Cortex of kidney (tissue), 1 donor: ENCODE results near the gene COQ5.

Experiments
- DNase-seq: peaks from one replicate; lab custom pipeline; 2025; lab: John Stamatoyannopoulos, UW

COQ5 gene

DNA sequence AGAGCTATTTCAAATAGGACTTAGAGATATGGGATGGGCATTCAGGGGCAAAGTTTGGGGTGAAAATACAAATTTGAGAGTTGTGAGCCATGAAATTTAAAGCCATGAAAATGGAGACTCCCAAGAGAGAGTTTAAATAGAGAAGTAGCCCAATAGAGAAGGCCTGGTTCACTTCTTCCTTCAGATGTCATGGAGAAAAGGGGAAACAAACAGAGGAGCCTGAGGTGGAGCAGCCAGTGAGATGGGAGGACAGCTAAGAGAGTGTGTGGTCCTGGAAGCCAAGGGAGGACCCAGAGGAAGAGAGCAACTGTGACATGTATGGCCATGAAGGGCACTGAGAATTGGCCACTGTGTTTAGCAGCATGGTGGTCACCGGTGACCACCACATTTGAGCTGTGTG is 45.3 kb downstream of the COQ5 start:
- DNase-seq: no peak

DNA sequence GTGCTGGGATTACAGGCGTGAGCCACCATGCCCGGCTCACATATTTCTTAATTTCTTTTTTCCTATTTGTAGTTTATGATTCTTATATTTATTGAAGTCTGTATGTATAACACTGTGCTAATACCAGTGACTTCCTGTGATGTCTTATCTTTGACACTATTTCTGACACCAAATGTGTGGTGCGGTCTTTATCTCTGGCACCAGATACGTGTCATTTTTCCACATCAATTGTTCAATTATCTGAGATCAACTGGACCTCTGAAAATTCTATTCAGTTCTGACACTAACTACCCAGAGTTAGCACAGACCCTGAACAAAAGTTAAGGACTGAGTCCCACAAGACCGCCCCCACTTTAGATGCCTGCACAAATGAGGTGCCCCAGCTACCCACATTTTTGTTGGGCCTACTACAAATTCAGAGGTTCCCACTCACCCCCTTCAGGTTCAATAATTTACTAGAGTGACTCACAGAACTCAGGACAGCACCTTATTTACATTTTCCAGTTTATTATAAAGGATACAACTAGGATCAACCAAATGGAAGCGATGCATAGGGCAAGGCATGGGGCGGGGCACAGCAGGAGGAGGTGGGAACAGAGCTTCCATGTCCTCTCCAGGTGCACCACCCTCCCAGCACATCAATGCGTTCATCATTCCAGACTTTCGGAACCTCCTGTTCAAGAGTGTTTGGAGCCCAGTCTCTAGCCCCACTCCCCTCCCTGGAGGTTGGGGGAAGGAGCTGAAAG is 47.8 kb downstream of the COQ5 start:
- DNase-seq: no peak

DNA sequence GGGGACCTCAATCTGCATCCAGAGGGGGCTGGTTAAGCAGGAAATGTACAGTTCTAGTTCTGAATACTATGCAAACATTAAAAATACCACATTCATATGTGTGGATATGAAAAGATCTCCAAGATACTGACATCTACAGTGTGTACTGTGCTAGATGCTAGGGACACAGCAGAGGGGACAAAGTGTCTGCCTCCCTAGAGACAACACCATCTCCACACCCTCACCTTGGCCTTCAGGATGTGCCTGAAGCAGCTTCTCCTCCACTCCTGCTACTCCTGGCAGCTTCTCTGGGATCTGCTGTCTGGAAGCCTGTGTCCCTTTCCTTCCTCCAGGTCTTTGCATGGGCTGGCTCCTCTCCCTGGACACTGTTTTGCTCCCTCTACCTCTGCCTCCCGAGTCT is 48.7 kb downstream of the COQ5 start:
- DNase-seq: no peak

DNA sequence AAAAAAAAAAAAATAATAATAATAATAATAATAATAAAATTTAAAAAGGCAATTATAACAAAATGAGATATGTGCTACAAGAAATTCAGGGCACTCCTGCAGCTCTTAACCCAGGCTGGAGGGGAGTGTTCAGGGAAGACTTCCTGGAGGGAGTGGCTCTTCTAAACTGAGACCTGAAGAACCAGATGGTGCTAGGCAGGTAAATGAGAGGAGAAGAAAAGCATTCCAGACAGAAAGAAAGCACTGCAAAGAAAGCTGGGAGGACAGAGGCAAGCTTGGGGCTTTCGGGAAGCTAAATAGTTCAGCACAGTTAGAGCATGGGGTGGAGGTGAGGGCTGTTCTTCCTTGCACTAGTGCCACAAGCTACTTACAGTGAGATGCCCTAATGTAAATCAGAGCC is 49.5 kb downstream of the COQ5 start:
- no peak for DNase-seq

GRCh38 chr12:120475643-120476042 is 53.3 kb downstream of the COQ5 start:
- DNase-seq: no peak

- DNase-seq: no peak
Measured at GRCh38 chr12:120474616-120474960, 54.4 kb downstream of the COQ5 start.

DNA sequence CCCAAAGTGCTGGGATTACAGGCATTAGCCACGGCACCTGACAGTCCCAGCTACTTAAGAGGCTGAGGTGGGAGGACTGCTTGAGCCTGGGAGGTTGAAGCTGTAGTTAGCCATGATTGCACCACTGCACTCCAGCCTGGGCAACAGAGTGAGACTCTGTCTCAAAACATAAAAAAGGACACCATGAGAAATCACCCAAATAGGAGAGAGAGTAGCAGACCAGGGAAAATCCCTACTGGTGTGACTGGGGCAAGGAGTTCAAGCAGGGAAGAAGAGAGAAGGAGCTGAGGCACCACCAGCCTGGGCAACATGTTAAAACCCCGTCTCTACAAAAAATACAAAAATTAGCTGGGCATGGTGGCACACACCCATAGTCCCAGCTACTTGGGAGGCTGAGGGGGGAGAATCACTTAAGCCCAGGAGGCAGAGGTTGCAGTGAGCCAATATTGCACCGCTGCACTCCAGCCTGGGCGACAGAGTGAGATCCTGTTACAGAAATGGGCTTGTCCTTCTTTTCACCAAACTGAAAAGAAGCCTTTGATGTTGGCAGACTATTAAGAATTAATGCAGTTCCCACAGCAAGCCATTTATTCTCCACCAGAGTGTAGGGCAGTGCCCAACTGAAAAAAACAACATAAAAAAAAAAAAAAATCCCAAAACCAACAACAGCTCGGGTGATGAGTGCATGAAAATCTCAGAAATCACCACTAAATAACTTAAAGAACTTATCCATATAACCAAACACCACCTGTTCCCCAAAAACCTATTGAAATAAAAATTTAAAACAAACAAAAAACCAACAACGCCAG is 54.9 kb downstream of the COQ5 start:
- no peak for DNase-seq

GRCh38 chr12:120472521-120472920 is 56.4 kb downstream of the COQ5 start:
- DNase-seq: no peak

DNA sequence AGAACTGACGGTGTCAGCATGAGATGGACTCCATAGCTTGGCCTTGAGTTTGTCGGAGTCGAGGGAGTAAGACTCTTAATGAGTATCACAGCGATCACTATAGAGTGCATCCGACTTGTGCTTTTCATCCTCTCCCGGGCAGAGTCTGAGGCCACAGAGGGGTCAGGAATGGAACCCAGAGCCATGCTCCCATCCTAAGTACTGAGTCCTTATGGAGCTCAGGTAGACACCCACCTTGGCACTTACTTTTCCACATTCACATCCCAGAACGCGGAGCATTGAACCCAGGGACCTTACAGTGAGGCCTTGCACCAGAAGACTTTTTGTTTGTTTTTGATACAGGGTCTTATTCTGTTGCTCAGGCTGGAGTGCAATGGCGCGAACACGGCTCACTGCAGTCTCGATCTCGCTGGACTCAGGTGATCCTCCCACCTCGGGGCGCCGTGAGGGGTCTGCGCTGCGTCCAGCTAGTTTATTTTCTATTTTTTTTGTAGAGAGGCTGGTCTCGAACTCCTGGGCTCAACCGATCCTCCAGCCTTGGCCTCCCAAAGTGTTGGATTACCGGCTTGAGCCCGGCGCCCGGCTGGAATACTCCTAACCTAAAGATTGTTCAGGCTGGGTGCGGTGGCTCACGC is 58.7 kb downstream of the COQ5 start:
- no peak for DNase-seq

DNA sequence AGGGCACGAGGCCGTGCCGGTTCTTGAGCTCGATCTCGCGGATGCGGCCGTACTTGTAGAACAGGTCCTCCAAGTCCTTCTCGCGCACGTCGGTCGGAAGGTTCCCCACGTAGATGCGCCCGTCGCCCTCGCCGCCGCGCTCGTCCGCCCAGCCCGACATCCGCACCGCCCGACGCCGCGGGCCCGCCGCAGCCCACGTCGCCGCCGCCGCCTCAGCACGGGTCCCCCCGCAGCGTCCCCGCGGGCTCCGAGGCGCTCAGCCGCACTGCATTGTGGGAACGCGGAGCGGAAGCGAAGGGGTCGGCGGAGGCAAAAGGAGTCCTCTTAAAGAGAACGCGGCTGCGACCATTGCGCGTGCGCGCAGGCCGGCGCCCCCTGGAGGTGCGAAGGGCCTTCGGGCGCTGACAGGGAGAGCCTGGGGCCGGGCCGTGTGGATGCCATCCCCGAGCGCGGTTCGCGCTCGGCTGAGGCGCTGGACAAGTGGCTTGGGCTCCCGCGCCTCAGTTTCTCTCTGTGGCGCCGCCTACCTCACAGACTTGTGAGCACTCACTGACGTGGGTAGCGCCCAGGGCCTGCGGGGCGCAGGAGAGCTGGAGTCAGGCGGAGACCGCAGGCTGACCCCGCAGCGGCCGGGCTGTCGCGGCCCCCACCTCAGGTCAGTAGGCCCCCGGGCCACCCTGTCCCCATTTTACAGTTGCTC is 59.4 kb downstream of the COQ5 start, which contains the start of gene SRSF9:
Gene SRSF9 (minus strand): TSS at position 299 of the 700 bp plus-strand sequence. CDS start 139 bp downstream, at position 160.
- peak; percentile 84 for DNase-seq

DNA sequence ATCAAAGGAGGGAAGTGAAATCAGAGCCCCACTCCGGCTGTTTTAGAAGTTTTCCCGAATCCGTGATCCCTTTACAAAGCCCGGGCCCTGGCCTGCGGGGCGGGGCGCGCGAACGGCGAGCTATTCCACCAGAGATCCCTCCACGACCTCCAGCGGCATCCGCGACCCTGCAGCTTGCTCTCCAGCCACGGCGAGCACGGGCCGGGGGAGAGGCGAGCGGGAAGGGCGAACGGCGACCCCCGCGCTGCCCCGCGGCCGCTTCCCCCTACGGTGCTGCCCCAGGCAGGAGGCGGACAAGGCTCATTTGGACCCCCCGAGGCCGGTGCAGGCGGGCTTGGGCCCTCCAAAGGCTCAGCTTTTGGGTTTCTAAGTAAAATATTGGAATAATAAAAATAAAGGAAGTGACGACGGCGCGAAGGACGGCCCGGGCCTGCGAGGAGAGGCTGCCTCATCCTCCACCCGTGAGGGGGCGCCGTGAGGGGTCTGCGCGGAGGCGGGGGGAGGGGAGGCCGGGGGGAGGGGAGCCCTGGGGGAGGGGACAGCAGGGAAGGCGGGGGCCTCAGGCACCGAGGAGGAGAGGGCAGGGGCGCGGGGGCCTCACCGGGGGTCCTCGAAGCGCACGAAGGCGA is 60.0 kb downstream of the COQ5 start:
- no peak for DNase-seq

GRCh38 chr12:120468325-120468820 is 60.6 kb downstream of the COQ5 start:
- no peak for DNase-seq

DNA sequence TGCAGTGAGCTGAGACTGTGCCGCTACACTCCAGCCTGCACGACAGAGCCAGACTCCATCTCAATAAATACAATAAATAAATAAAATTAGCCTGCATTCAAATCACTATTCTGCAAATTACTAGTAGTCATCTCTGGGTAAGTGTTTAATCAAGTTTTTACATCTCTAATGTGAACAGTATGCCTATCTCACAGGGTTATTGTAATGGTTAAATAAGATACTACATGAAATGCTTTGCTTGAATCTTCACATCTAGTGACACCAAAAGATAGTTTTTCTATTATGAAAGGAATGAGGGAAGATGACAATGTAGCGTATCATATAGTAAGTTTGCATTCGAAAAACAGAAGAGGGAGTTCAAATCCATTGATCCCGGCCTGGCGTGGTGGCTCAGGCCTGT is 61.5 kb downstream of the COQ5 start:
- no peak for DNase-seq

DNA sequence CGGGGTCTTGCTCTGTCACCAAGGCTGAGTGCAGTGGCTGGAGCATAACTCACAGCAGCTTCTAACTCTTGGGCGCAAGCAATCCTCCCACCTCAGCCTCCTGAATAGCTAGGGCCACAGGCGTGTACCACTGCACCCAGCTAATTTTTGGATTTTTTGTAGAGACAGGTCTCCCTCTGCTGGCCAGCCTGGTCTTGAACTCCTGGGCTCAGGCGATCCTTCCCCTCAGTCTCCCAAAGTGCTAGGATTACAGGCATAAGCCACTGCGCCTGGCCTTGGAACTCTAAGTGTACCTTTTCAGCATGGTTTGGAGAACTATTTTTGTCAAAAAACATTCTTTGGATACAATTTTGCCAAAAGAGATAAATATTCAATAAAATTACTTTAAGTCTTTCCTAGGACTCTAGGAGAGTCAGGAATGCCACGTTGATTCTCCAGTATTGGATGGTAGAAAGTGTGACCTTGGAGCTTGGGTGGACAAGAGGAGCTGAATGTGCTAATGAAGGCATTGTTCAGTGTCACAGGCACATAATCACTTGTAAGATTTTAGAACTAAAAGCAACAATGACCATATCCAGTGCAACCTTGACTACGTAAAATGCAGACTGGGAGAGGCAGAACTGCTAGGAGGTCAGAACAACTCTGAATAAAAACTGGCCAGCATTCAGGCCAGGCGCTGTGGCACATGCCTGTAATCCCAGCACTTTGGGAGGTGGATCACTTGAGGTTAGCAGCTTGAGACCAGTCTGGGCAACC is 62.2 kb downstream of the COQ5 start:
- DNase-seq: no peak

DNA sequence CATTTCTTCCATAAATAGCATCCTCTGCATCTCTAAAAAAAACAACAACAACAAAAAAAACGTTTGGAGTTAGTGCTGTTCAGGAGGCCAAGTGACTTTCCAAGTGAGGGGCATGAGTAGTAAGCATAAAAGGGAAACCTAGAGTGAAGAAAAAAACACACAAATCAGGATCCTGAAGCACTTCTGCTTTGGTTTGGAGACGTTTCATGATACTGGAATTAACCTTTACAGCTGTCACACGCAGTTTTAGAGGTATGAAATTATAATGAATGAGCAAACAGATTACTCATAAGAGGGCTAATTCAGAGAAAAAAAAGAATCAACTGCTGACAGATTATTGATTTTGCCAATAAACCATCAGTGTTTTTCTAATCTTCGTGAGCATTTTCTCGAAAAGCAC is 63.2 kb downstream of the COQ5 start:
- no peak for DNase-seq

GRCh38 chr12:120463712-120464111 is 65.2 kb downstream of the COQ5 start:
- DNase-seq: no peak

GRCh38 chr12:120462099-120462640 is 66.8 kb downstream of the COQ5 start:
- DNase-seq: no peak

- DNase-seq: no peak
Measured at GRCh38 chr12:120460157-120460556, 68.8 kb downstream of the COQ5 start.

GRCh38 chr12:120457133-120457532 is 71.8 kb downstream of the COQ5 start:
- no peak for DNase-seq

GRCh38 chr12:120455302-120455701 is 73.7 kb downstream of the COQ5 start:
- DNase-seq: no peak

GRCh38 chr12:120453977-120454376 is 75.0 kb downstream of the COQ5 start:
- DNase-seq: no peak
